Measurements from ENCODE around the gene SFT2D1.
A peak's percentile ranks its signal among the peaks of the same experiment; 100 is the strongest.
"Not testable (repeated sequence)": the region's sequence is repeated elsewhere in the genome, so short reads cannot be mapped to it uniquely, and the experiment has no call there.

The SFT2D1 gene

DNA sequence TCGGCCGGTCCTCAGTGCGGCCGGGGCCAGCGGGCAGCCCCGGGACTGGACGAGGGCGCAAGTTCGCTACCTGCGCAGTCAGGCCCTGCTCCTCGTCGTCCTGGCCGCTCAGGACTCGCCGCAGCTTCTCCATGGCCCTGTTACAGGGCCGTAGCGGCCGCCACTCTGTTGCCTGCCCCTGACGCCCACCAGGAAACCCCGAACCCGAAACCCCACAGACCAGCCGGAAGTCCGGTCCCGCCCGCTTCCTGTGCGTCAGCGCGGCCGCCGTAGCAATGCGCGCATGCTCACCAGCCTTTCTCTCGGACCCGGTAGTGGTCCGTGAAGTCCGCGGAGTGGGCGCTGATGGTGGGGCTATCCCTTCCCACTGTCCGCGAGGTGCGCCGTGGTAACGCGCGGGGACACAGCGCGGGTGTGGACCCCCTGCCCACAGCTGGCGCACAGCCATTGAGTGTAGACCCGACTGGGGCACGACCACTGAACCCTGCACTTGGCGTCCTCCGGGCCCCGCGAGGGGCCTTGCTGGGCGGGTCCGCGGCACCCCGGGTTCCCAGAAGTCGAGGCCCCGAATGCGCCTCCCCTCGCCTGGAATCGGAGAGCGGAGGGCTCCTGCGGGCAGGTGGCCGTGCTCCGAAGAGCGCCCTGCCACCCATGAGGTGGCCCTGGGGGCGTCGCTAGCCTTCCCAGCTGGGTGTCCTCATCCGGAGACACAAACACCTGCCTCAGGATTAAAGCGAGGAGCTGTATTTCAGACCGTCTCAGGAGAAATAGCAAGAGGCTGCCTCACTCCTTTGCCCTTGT lies at the start of gene SFT2D1:
Gene SFT2D1, minus strand, starts transcription at position 197 of the 801 bp plus-strand sequence. Its CDS starts 64 bp downstream, at position 133.
- Mint-ChIP-seq H3K27ac (peak within 1 kb of the TSS; percentile 98), H3K36me3 (peaks cover 5 to 6% of the 10 kb centered on the region in 2 donors), H3K27me3 (no peaks in the 10 kb centered on the region), H3K9me3 (no peaks in the 10 kb centered on the region), H3K4me1 (peaks cover 7 to 9% of the 10 kb centered on the region in 2 donors), H3K4me3 (peak within 1 kb of the TSS; percentile 86 to 87)
- ATAC-seq (replicated peaks) (peak; percentile 87 to 91), DNase-seq (peak; percentile 90)

DNA sequence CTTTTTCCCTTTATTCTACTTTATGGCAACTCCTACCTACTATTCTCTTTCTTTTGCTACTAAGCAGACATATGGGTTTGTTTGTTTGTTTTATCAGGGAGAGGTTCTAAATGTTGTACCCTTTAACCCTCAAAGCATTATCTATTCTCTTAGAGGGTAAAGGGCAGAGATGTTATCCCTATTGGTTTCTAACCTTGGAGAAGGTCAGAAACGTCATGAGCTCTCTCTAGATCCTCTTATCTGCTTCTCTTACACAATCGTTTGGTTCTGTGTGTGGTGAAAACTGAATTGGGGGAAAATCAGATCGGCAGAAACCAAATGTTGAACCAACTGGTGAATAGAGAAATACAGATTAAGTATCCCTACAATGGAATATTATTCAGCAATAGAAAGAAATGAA lies 46.8 kb upstream of the SFT2D1 start:
- H3K4me3 Mint-ChIP-seq = no peak overlapping the region
- H3K4me1 Mint-ChIP-seq = peaks cover 1 to 4% of the 10 kb centered on the region in 2 donors

DNA sequence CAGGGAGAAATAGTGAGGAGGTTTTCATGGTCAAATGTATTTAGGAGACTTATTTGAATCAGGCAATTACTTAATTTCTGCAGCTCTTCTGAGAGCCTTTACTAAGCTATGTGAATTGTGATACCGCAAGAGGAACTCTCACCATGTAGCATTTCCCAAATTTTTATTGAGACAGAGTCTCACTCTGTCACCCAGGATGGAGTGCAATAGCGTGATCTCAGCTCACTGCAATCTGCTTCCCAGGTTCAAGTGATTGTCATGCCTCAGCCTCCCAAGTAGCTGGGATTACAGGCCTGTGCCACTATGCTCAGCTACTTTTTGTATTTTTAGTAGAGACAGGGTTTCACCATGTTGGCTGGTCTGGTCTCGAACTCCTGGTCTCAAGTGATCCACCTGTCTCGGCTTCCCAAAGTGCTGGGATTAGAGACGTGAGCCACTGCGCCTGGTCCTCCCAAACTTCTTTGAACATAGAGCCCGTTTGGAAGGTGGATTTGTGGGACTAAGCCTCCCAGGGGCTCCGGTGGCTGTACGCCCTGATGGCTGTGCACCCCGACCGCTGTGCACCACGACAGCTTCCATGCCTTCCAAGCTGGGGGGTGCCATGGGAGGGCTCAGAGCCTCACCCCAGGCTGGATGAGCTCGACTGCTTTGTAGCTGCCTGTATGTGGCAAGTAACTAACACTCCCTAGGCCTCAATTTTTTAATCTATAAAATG lies 46.1 kb upstream of the SFT2D1 start:
- Mint-ChIP-seq H3K27me3 (peaks cover 5 to 10% of the 10 kb centered on the region in 2 donors), H3K9me3 (no peaks in the 10 kb centered on the region), H3K36me3 (no peaks in the 10 kb centered on the region), H3K4me1 (peaks cover 1 to 9% of the 10 kb centered on the region in 2 donors), H3K27ac (no peak overlapping the region), H3K4me3 (no peak overlapping the region)
- ATAC-seq (replicated peaks) (no peak), DNase-seq (no peak)

More for the DNA sequence above, 46.8 kb upstream of the SFT2D1 start:
- H3K36me3 Mint-ChIP-seq = no peaks in the 10 kb centered on the region
- no peak for DNase-seq
- ATAC-seq (replicated peaks) = no peak
- no peaks in the 10 kb centered on the region for H3K9me3 Mint-ChIP-seq
- H3K27me3 Mint-ChIP-seq = peaks cover 8 to 13% of the 10 kb centered on the region in 2 donors
- no peak overlapping the region for H3K27ac Mint-ChIP-seq

DNA sequence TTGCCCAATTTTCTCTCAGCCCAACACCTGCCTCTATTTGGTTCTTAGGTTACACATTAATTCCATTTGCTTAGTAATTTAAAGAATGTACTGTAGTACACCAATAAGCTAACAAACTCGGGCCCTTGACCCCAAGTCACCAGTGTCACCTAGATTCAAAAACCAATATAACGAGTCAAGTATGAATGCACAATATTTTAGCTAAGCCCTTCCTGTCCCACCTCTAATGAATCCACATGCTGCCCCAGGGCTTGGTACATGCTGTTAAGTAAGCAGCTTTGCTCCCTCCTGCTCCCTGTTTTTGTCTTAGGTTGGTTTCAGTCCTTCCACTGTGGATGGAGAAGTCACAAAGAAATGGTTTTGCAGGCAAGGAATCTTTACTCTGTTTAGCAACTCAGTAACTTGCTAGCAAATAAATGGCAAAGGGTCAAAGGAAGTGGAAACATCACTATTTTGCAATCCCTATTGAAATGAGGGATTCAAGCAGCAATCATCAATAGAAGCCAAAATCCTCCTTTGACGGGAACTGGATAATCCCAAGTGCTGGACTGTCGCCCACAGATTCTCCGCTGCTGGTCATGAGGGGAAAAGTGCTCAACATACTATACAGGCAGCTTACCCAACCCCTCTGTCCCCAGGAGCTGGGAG lies 45.4 kb upstream of the SFT2D1 start:
- no peak for ATAC-seq (replicated peaks)
- DNase-seq = no peak
- Mint-ChIP-seq H3K4me3 (no peak overlapping the region), H3K36me3 (no peaks in the 10 kb centered on the region), H3K4me1 (peaks cover 1 to 9% of the 10 kb centered on the region in 2 donors), H3K27ac (no peak overlapping the region), H3K9me3 (no peaks in the 10 kb centered on the region), H3K27me3 (peaks cover 5 to 6% of the 10 kb centered on the region in 2 donors)

DNA sequence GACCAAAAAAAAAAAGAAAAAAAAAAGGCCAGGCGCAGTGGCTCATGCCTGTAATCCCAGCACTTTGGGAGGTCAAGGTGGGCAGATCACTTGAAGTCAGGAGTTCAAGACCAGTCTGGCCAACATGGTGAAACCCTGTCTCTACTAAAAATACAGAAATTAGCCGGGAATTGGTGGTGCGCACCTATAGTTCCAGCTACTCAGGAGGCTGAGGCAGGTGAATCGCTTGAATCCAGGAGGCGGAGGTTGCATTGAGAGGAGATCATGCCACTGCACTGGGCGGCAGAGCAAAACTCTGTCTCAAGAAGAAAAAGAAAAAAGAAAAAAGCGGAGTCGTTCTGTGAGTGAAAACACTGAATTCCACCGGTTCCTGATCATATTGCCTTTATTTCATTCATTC lies 44.8 kb upstream of the SFT2D1 start:
- H3K9me3 Mint-ChIP-seq; ATAC-seq (replicated peaks); DNase-seq; H3K27ac Mint-ChIP-seq; H3K27me3 Mint-ChIP-seq; H3K36me3 Mint-ChIP-seq; H3K4me3 Mint-ChIP-seq: not testable (repeated sequence)
- H3K4me1 Mint-ChIP-seq = peaks cover 1 to 12% of the 10 kb centered on the region in 2 donors

DNA sequence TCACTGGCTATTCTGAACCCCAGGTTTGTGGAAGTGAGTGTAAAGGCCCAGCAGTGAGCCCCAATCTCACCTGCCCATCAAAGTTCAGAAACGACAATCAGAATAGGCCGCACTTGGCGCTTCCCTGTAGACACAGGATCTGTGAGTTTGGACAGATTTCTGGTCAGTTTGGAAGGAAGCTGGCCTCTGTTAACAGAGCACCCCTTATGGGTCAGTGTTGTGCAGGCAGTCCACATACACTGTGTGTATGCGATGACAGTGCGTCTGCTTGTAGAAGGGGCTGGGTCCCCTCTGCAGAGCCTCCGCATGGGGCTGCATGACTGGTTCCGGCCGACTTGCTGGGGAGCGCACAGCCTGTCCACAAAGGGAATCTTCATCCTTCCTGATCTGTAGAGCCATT lies 43.8 kb upstream of the SFT2D1 start:
- DNase-seq (no peak), ATAC-seq (replicated peaks) (no peak)
- Mint-ChIP-seq H3K27ac (no peak overlapping the region), H3K4me1 (peaks cover 3 to 22% of the 10 kb centered on the region in 2 donors), H3K9me3 (no peaks in the 10 kb centered on the region), H3K27me3 (no peaks in the 10 kb centered on the region), H3K4me3 (no peak overlapping the region), H3K36me3 (no peaks in the 10 kb centered on the region)

DNA sequence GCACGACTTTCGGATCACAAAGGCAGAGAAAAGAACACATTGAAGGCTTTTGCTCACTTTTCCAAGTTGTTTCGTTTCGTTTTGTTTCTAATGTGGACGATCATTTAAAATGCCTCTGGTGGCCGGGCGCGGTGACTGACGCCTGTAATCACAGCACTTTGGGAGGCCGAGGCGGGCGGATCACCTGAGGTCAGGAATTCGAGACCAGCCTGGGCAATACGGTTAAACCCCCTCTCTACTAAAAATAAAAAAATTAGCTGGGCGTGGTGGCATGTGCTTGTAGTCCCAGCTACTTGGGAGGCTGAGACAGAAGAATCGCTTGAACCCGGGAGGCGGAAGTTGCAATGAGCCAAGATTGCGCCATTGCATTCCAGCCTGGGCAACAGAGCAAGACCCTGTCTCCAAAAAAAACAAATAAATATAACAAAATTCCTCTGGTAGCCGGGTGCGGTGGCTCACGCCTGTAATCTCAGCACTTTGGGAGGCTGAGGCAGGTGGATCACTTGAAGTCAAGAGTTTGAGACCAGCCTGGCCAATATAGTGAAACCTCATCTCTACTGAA lies 41.5 kb upstream of the SFT2D1 start:
- not testable (repeated sequence) for H3K36me3 Mint-ChIP-seq, H3K27me3 Mint-ChIP-seq, H3K9me3 Mint-ChIP-seq, DNase-seq
- Mint-ChIP-seq H3K4me1 (peaks cover 3 to 22% of the 10 kb centered on the region in 2 donors), H3K27ac (peak overlapping the region; percentile 91), H3K4me3 (peak overlapping the region; percentile 87 to 95)
- peak in 1 of 2 donors; percentile 2 for ATAC-seq (replicated peaks)

DNA sequence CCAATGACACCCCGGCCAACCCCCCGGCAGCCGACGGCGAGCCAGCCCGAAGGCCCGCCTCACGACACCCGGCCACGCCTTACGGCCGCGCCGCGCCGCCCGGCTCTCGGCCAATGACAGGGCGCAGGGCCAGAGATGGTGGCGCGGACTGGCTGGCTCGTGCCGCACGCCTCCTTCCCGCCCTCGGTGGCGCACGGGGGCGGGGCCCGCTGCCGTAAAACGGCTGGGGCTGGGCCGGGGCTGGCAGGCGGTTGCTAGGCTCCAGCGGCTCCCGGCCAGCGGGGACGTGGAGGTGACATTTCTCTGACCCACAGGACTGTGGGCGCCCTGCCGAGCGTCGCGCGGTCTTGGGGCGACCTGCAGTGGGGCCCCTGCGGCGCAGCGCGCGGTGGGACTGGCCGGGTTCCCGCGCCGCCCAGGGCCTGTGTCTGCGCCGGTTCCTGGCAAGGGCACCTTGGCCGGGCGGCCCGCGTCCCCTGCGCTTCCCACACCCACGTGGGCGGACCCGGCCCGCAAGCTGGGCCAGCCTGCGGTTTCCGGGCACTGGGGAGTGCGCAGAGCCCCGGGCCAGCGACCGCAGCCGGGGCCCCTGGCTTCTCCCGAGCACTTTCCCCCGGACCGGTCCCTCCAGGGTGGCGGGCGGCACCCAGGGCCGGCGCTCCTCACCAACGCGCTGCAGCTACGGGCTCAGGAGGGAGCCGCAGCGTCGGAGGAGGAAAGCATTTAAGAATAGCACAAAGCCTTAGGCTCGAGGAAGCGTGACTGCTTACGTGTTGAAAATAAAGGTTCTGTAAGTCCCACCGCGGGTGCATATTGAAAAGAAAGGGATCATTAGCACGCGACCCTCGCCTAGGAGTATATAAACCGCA lies 40.8 kb upstream of the SFT2D1 start, which contains the start of gene MPC1:
Gene MPC1, minus strand, starts transcription at position 8 of the 869 bp plus-strand sequence. CDS start 64 bp downstream, outside the sequence.
- H3K36me3 Mint-ChIP-seq = no peaks in the 10 kb centered on the region
- H3K4me1 Mint-ChIP-seq = peaks cover 3 to 22% of the 10 kb centered on the region in 2 donors

DNA sequence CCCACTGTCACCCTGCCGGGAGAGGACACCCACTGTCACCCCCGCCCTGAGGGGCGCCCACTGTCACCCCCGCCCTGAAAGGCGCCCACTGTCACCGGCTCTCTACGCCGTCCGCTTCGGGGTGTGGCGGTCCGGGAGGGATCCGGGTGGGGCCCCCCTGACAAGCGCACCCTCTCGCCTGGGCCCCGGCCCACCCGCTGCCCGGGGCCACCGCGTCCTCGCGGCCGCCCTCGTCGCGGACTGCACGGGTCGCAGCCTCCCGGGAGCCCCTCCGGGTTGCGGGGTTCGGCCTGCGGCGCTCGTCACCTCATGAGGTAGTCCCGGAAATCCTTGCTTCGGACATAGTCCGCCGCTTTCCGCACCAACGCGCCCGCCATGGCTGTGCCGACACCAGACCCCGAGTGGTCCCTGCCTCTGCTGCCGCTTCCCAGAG lies 40.2 kb upstream of the SFT2D1 start:
- Mint-ChIP-seq H3K36me3 (no peaks in the 10 kb centered on the region), H3K4me3 (peak overlapping the region; percentile 91 to 95), H3K4me1 (peaks cover 3 to 22% of the 10 kb centered on the region in 2 donors), H3K27ac (peak overlapping the region; percentile 91), H3K9me3 (no peaks in the 10 kb centered on the region), H3K27me3 (no peaks in the 10 kb centered on the region)
- peak; percentile 6 to 8 for ATAC-seq (replicated peaks)
- DNase-seq = no peak

More for the DNA sequence above, 40.8 kb upstream of the SFT2D1 start, which contains the start of gene MPC1:
- Mint-ChIP-seq H3K27ac (peak within 1 kb of the TSS; percentile 91), H3K9me3 (no peaks in the 10 kb centered on the region), H3K4me3 (peak within 1 kb of the TSS; percentile 91 to 95), H3K27me3 (no peaks in the 10 kb centered on the region)
- DNase-seq = peak; percentile 97
- ATAC-seq (replicated peaks) = peak; percentile 91 to 93

DNA sequence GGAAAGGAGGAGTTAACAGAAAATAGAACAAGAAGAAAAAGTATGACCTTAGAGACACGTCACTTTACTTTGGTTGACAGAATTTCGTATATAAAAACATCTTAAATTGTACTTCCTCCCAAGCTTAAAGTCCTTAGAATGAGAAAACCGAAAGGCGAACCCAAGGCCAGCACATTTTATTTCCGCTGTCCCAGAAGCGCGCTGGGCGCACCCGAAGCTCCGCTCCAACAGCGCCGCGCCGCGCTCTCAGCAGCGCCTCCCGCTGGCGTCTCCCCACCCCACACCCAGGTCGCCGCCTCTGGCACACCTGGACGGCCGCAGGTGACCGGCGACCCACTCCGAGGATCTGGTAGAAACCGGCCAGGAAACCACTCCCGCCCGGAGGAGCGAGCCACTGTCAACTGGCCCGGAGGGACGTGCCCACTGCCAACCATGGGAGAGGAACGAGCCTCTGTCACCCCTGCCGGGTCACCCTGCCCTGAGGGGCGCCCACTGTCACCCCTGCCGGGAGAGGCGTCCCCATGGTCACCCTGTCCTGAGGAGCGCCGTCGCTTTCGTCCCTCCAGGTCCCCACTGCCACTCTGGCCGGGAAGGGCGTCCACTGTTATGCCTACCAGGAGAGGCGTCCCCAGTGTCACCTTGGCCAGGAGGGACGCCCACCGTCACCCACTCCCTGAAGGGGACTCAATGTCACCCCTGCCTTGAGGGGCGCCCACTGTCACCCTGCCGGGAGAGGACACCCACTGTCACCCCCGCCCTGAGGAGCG lies 39.6 kb upstream of the SFT2D1 start:
- peak overlapping the region; percentile 91 for H3K27ac Mint-ChIP-seq
- H3K36me3 Mint-ChIP-seq = no peaks in the 10 kb centered on the region
- DNase-seq = peak; percentile 69
- peak; percentile 39 to 49 for ATAC-seq (replicated peaks)
- H3K4me1 Mint-ChIP-seq = peaks cover 3 to 22% of the 10 kb centered on the region in 2 donors
- H3K9me3 Mint-ChIP-seq = no peaks in the 10 kb centered on the region
- no peaks in the 10 kb centered on the region for H3K27me3 Mint-ChIP-seq
- peak overlapping the region; percentile 91 to 95 for H3K4me3 Mint-ChIP-seq

DNA sequence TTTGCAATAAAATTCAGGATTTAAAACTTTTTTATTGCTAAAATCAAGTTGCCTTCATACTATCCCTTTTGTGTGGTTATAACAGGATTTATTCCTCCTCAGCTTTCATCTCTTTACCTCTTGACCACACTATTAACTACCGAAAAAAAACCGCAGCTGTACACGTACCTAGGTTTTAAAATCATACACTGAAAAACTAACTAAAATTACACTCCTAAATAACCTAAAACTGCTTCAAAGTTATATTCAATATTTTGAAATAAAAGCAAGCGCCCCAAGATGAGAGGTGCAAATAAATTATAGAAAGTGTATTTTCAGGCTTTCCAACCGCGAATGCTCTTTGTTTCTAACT lies 39.0 kb upstream of the SFT2D1 start:
- no peaks in the 10 kb centered on the region for H3K9me3 Mint-ChIP-seq
- peak overlapping the region; percentile 91 to 95 for H3K4me3 Mint-ChIP-seq

DNA sequence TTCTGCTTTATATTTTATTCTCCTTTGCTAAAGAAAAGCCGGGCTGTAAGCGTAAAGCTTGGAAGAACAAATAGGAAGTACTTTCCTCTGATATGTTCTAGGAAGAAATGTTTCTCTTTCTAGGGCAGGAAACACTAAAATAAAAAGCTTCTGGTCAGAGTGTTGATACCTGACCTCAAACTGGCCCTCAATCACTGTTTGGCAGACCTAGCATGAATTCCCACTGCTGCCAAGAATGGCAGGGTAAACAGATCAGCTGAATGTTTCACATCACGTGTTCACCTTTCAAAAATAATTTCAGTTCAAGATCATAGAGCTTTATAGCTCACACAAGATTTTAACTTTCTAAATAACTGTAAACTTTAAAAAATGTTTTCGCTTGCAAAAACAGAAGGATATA lies 37.5 kb upstream of the SFT2D1 start:
- Mint-ChIP-seq H3K9me3 (no peaks in the 10 kb centered on the region), H3K4me3 (no peak overlapping the region), H3K36me3 (no peaks in the 10 kb centered on the region), H3K27me3 (no peaks in the 10 kb centered on the region), H3K4me1 (peaks cover 3 to 22% of the 10 kb centered on the region in 2 donors), H3K27ac (no peak overlapping the region)
- DNase-seq (no peak), ATAC-seq (replicated peaks) (no peak)

More for the DNA sequence above, 39.0 kb upstream of the SFT2D1 start:
- H3K27me3 Mint-ChIP-seq = no peaks in the 10 kb centered on the region
- no peak for DNase-seq
- H3K4me1 Mint-ChIP-seq = peaks cover 3 to 22% of the 10 kb centered on the region in 2 donors
- H3K27ac Mint-ChIP-seq = peak overlapping the region; percentile 91
- ATAC-seq (replicated peaks) = no peak
- no peaks in the 10 kb centered on the region for H3K36me3 Mint-ChIP-seq

Measured in stimulated activated naive B cell treated with anti-CD40 and anti-IgM and Interleukin-4, amounts not matched to agents 10 μg/mL and 1 μg/mL and 100 μg/mL, for 72 hours (primary cell).